Activated CD4-positive, CD25-positive, alpha-beta regulatory T cell treated with anti-CD3 and anti-CD28 coated beads, Interleukin-2, amount 50 U/mL, for 72 hours (primary cell): Measurements from ENCODE around the gene NAPG.
"Not testable (repeated sequence)": the region's sequence is repeated elsewhere in the genome, so short reads cannot be mapped to it uniquely, and the experiment has no call there.

Experiments
- DNase-seq: peaks from one replicate; pipeline ENCODE4 v3.0.0; 2021

Gene NAPG

GRCh38 chr18:10514601-10515000 lies 11.2 kb upstream of the NAPG start:
- DNase-seq = no peak

DNA sequence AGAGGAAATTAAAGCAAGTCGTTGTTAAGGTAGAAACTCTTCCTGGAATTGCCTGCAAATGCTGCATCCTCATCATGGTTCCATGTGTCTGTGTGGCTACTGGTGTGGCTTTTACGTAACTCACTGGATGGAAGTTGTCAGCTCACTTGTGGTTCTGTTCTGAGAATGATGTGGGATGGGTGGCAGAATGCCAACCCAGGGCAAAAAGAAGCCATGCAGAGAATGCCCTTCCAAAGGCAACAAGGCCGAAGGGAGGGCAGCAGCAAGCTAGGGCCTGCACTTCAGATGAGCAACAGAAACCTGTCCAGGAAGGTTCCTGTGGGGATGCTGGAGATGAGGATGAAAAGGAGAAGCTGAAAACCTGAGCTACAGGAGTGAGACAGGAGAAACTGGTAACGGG lies 10.4 kb upstream of the NAPG start:
- DNase-seq = no peak

GRCh38 chr18:10516078-10516477 lies 9.7 kb upstream of the NAPG start:
- no peak for DNase-seq

- no peak for DNase-seq
Measured at GRCh38 chr18:10518595-10519255, 7.1 kb upstream of the NAPG start.

- DNase-seq = no peak
Measured at GRCh38 chr18:10519366-10519765, 6.5 kb upstream of the NAPG start.

- no peak for DNase-seq
Measured at GRCh38 chr18:10519999-10520935, 5.6 kb upstream of the NAPG start.

GRCh38 chr18:10521566-10521965 lies 4.3 kb upstream of the NAPG start:
- no peak for DNase-seq

- DNase-seq = no peak
Measured at GRCh38 chr18:10522574-10522973, 3.3 kb upstream of the NAPG start.

GRCh38 chr18:10523544-10523943 lies 2.3 kb upstream of the NAPG start:
- DNase-seq = no peak

DNA sequence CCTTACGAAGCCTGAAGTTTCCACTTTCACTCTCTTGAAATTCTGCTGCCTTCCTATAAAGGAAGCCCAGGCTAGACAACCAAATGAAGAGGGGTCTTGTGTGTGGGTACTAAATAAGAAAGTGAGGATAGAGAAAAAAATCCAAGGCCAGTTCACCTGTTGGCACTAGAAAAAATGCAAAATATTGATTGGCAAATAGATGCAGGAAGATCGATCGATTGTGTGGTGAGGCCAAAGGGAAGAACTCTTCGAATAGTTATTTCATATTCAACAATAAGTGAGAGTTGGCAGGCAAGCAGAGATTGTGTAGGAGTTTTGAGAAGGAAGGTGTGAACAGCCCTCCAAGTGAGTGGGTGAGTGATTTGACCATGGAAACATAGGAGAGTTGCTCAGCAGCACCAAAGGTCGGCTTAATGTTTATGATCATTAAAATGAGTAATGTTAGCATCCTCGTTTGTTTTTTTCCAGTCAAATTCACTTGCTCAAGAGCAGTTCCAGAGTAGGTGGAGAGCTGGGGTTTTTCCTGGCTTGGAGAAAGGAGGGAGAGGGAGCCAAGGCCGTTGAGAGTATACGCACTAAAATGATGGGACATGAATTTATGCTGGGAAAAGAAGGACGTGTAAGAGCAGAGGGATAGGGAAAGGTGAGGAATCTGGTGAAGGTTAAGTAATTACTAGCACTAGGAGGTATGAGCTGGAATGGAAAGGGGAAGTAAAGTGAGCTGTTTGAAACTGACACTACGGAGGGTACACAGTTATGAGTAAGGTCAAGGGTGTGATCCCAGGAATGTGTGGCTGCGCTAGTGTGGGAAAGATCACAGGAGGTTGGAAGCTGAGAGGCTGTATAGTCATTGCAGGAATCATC lies 1.1 kb upstream of the NAPG start:
- DNase-seq = no peak

- DNase-seq = no peak
Measured at GRCh38 chr18:10525371-10525691, 496 bp upstream of the NAPG start.

GRCh38 chr18:10526561-10526949 lies 728 bp downstream of the NAPG start:
- DNase-seq = no peak

DNA sequence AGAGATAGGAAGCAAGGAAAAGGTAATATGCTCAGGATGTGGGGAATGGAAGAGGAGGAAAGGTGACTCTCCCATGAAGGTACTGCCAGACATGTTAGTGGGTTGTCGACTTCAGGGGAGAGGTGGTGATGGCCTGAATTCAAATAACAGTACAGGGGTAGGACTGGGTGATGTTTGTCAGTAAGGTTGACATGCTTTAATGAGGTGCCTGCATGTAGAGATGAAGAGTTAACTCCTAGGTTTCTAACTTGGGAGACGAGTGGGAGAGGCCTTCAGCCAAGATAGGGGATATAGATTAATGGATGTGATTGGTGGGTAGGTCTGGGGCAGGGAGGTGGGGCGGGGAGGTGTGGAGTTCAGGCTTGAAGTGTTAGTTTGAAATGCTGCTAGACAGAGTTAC lies 2.6 kb downstream of the NAPG start:
- DNase-seq = no peak

DNA sequence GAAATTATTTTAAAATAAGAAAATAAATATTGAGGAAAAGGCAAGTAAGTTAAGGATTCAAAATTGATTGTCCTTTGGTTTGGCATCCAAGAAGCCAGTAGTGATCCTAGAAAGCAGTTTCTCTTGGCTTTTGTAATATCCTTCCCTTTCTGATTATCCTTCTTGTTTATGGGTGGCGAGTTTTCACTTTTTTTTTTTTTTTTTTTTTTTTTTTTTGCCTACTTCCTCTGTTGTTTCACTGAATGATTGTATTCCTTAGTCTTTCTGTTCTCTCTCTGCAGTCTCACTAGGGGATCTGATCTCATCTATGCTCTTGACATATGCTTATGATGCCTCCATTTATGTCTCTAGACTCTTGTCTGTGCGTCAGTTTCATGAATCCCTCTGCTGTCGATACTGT lies 4.2 kb downstream of the NAPG start:
- no peak for DNase-seq

DNA sequence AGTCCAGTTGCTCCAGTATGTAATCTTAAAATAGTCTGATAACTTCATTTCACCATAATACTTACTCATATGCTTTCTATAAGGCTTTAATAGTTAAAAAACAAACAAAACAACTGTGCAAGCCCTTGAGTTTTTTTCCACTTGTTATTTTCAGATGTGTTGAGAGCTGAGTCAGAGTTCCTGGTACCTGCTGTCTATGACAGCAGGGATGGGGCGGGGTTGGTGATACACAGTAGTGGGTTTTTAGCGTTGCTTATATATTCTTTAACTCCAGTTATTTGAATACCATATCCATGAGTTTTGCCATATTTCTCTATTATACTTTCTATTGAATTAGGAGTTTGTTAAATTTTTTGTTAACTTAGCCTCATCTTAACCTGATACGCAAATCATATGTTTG lies 5.0 kb downstream of the NAPG start:
- peak; percentile 41 for DNase-seq

- DNase-seq = no peak
Measured at GRCh38 chr18:10533111-10533510, 7.3 kb downstream of the NAPG start.

- no peak for DNase-seq
Measured at GRCh38 chr18:10536280-10536679, 10.5 kb downstream of the NAPG start.

DNA sequence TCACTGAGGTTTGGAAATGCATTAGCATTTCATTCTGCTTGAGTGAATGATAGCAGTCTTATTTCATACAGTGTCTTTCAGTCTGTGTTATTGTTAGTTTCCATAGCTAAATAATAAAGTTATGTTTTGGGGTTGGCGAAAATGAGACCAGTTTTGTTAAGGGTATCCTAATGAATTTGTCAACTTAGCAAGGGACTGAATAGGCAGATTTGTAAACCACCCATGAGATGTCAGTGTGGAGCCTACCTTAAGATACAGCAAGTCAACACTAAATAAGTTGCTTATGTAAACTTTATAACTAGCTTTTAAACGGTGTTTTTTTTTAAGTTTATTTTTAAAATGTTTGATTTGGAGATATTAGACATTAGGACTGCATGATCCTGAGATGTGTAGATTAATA lies 11.9 kb downstream of the NAPG start:
- no peak for DNase-seq

- not testable (repeated sequence) for DNase-seq
Measured at GRCh38 chr18:10539124-10539523, 13.3 kb downstream of the NAPG start.

DNA sequence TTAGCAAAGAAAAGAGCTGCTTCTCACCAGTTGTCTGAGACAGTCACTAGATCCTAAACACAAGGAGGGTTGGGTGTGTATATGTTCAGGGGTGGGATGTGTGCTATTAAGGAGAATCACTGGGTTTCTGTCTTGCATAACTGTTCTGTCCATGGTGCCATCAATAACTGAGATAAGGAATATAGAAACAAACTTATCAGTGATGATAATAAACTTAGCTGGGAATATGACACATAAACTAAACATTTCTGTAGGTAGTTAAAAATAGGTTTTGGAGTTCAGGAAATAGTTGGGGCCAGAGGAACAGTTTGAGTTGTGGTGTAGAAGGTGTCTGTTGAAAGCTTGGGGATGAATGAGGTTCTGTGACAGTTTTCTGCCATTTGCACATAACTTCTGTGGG lies 17.4 kb downstream of the NAPG start:
- no peak for DNase-seq

- DNase-seq = no peak
Measured at GRCh38 chr18:10544093-10544748, 18.4 kb downstream of the NAPG start.

DNA sequence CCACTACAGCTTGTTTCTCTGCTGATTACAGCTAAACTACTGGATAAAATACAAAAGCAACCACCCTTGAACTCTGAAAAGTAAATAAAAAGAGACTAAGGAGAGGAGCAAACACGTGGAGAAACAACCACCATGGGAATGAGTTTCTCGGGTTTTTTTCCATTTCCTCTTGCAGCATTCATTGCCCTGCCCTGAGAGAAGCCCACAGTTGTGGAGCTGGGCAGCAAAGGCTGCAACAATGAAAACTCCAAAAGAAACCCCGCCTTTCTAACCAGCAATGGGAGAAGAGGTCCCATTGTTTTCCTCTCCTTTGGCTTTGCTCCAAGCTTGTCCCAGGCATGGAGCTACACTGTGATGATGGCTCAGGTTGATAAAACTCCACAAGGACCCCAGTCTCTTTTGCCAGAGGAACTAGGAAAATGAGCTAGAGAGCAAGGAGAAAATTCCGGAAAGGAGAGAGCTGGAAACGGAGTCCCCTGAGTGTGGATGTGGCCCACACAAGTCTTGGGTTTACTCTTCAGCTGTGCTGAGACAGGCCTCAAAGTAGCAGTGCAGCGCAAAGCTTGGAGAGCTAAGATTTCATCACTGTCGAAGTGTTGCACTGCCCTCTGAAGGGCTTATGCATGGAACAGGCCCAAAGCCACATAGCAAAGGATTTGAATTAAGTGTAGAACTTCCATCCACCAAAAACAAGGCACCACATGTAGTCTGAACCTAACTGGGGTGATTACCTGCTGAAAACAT lies 20.9 kb downstream of the NAPG start:
- DNase-seq = no peak
